Endothelial cell of umbilical vein (primary cell): Measurements from ENCODE around the gene MBD2.

Experiments used
- CTCF ChIP-seq, 2 donors: IDR thresholded peaks; 1 replicate in 1 of 2; 2 replicates in 1 of 2; pipeline ENCODE4 v1.5.1; 2011; ENCODE audit warnings: low read length in 2 of 2, mild to moderate bottlenecking in 2 of 2, moderate library complexity in 2 of 2, control low read depth in 1 of 2, inconsistent platforms in 1 of 2, low read depth in 1 of 2; ENCODE audit not compliant: insufficient read depth in 1 of 2; ENCODE audit errors: extremely low read depth in 1 of 2
- JUN ChIP-seq: IDR thresholded peaks from 2 replicates; pipeline ENCODE4 v1.6.1; 2011; ENCODE audit warnings: borderline replicate concordance, low read depth; ENCODE audit not compliant: insufficient read length, insufficient read depth

- TF ChIP-seq JUN (no peak), CTCF (IDR thresholded peaks at IDR 0.05; ENCODE audit: extremely low read depth in 1 of 2, insufficient read depth in 1 of 2, low read depth in 1 of 2, low read length in 2 of 2) (no peak)
These were observed 83.3 kb downstream of the MBD2 start for GRCh38 chr18:54141041-54141608.
